Activated T-cell treated with anti-CD3 and anti-CD28 coated beads, Interleukin-2, amount 50 U/mL, for 72 hours (primary cell): ENCODE measurements around the gene PPM1N. TPM values are rescaled to one million over a fixed set of nuclear protein-coding genes. Genes with fewer than 3 reads are reported as not detected.
A peak's percentile ranks its signal among the peaks of the same experiment; 100 is the strongest.

ENCODE experiments used
- ATAC-seq, 2 donors: fragments of 150-1000 bp; cut with Tn5 transposase; replicated peaks in 1 of 2; 2 replicates each; pipeline ENCODE4 v1.10.0; 2021; ENCODE audit warnings: moderate library complexity in 2 of 2, mild to moderate bottlenecking in 1 of 2
- DNase-seq, 2 donors: peaks; one replicate each; pipeline ENCODE4 v3.0.0; 2021 to 2022; ENCODE audit warnings: mixed read lengths in 1 of 2
- H3K27ac Mint-ChIP-seq: one replicate; pipeline ENCODE4 v1.8.0; 2022; ENCODE audit warnings: mild to moderate bottlenecking, moderate library complexity, mixed read lengths
- H3K27me3 Mint-ChIP-seq: one replicate; pipeline ENCODE4 v1.8.0; 2022; ENCODE audit warnings: low read depth, mixed read lengths
- H3K36me3 Mint-ChIP-seq, 2 donors: one replicate each; pipeline ENCODE4 v1.8.0; 2022; ENCODE audit warnings: mixed read lengths in 2 of 2, mild to moderate bottlenecking in 1 of 2; ENCODE audit not compliant: insufficient read depth in 2 of 2
- H3K4me1 Mint-ChIP-seq: one replicate; pipeline ENCODE4 v1.8.0; 2022; ENCODE audit warnings: low read depth, mixed read lengths
- H3K4me3 Mint-ChIP-seq, 2 donors: one replicate each; pipeline ENCODE4 v1.8.0; 2022; ENCODE audit warnings: mild to moderate bottlenecking in 2 of 2, mixed read lengths in 2 of 2, moderate library complexity in 2 of 2
- H3K9me3 Mint-ChIP-seq, 2 donors: one replicate each; pipeline ENCODE4 v1.8.0; 2022; ENCODE audit warnings: mixed read lengths in 2 of 2
- total RNA-seq, 2 donors: library from RNA; stranded (reverse); gene quantifications; one replicate each; pipeline ENCODE4 v1.2.3, GENCODE V29; 2022

Gene PPM1N
- total RNA-seq, 2 donors from 2014 or later: 6.7 to 6.8 TPM

- Mint-ChIP-seq H3K36me3 (no peaks in the 10 kb centered on the region), H3K4me1 (peaks cover 20% of the 10 kb centered on the region), H3K27me3 (peaks cover 10% of the 10 kb centered on the region), H3K27ac (peak overlapping the region; percentile 74), H3K4me3 (peak overlapping the region; percentile 89 to 93), H3K9me3 (no peaks in the 10 kb centered on the region)
- peak; percentile 98 to 99 for DNase-seq
- ATAC-seq: peak; percentile 99
These were observed 12.8 kb upstream of the PPM1N start for GRCh38 chr19:45485305-45486077.

GRCh38 chr19:45488708-45489107, 9.5 kb upstream of the PPM1N start:
- H3K36me3 Mint-ChIP-seq: no peaks in the 10 kb centered on the region
- no peaks in the 10 kb centered on the region for H3K9me3 Mint-ChIP-seq
- H3K4me3 Mint-ChIP-seq: no peak overlapping the region
- no peak overlapping the region for H3K27ac Mint-ChIP-seq
- peaks cover 20% of the 10 kb centered on the region for H3K27me3 Mint-ChIP-seq
- H3K4me1 Mint-ChIP-seq: peaks cover 34% of the 10 kb centered on the region
- ATAC-seq: no peak
- no peak for DNase-seq

- no peak overlapping the region for H3K4me3 Mint-ChIP-seq
- H3K36me3 Mint-ChIP-seq: no peaks in the 10 kb centered on the region
- ATAC-seq (no peak), DNase-seq (no peak)
- H3K27me3 Mint-ChIP-seq: peaks cover 25% of the 10 kb centered on the region
- H3K4me1 Mint-ChIP-seq: peaks cover 30% of the 10 kb centered on the region
- no peaks in the 10 kb centered on the region for H3K9me3 Mint-ChIP-seq
- no peak overlapping the region for H3K27ac Mint-ChIP-seq
These were observed 8.9 kb upstream of the PPM1N start for GRCh38 chr19:45489216-45489855.

- peaks cover 42% of the 10 kb centered on the region for H3K27me3 Mint-ChIP-seq
- DNase-seq (no peak), ATAC-seq (no peak)
- H3K4me3 Mint-ChIP-seq: peak overlapping the region; percentile 10 to 46
- no peak overlapping the region for H3K27ac Mint-ChIP-seq
- no peaks in the 10 kb centered on the region for H3K9me3 Mint-ChIP-seq
- H3K36me3 Mint-ChIP-seq: no peaks in the 10 kb centered on the region
- peaks cover 31% of the 10 kb centered on the region for H3K4me1 Mint-ChIP-seq
These were observed 6.1 kb upstream of the PPM1N start for GRCh38 chr19:45492137-45492626.

- no peak for ATAC-seq
- H3K27me3 Mint-ChIP-seq: peaks cover 48% of the 10 kb centered on the region
These were observed 5.4 kb upstream of the PPM1N start for GRCh38 chr19:45492627-45493470.

GRCh38 chr19:45494261-45494916, 3.9 kb upstream of the PPM1N start:
- H3K36me3 Mint-ChIP-seq: no peaks in the 10 kb centered on the region
- ATAC-seq (no peak), DNase-seq (no peak)
- H3K9me3 Mint-ChIP-seq: no peaks in the 10 kb centered on the region
- peaks cover 49% of the 10 kb centered on the region for H3K4me1 Mint-ChIP-seq
- H3K4me3 Mint-ChIP-seq: no peak overlapping the region
- H3K27me3 Mint-ChIP-seq: peaks cover 47% of the 10 kb centered on the region
- no peak overlapping the region for H3K27ac Mint-ChIP-seq

More at GRCh38 chr19:45492627-45493470, 5.4 kb upstream of the PPM1N start:
- H3K27ac Mint-ChIP-seq: no peak overlapping the region
- peaks cover 38% of the 10 kb centered on the region for H3K4me1 Mint-ChIP-seq
- no peaks in the 10 kb centered on the region for H3K9me3 Mint-ChIP-seq
- H3K4me3 Mint-ChIP-seq: peak overlapping the region; percentile 76 to 78
- H3K36me3 Mint-ChIP-seq: no peaks in the 10 kb centered on the region
- DNase-seq: no peak

GRCh38 chr19:45495178-45495577, 3.1 kb upstream of the PPM1N start:
- H3K9me3 Mint-ChIP-seq: no peaks in the 10 kb centered on the region
- H3K27me3 Mint-ChIP-seq: peaks cover 51% of the 10 kb centered on the region
- H3K36me3 Mint-ChIP-seq: no peaks in the 10 kb centered on the region
- ATAC-seq: no peak
- no peak overlapping the region for H3K27ac Mint-ChIP-seq
- peak overlapping the region; percentile 81 to 93 for H3K4me3 Mint-ChIP-seq
- peaks cover 53% of the 10 kb centered on the region for H3K4me1 Mint-ChIP-seq
- no peak for DNase-seq

- H3K4me3 Mint-ChIP-seq: peak overlapping the region; percentile 81 to 93
- H3K4me1 Mint-ChIP-seq: peaks cover 53% of the 10 kb centered on the region
- DNase-seq: peak; percentile 47 to 49
- ATAC-seq: peak; percentile 5 to 11
- no peak overlapping the region for H3K27ac Mint-ChIP-seq
- H3K9me3 Mint-ChIP-seq: no peaks in the 10 kb centered on the region
- peaks cover 51% of the 10 kb centered on the region for H3K27me3 Mint-ChIP-seq
- no peaks in the 10 kb centered on the region for H3K36me3 Mint-ChIP-seq
These were observed 1.8 kb upstream of the PPM1N start for GRCh38 chr19:45496349-45496953.

- no peaks in the 10 kb centered on the region for H3K9me3 Mint-ChIP-seq
- H3K27me3 Mint-ChIP-seq: peaks cover 42% of the 10 kb centered on the region
- H3K27ac Mint-ChIP-seq: no peak overlapping the region
- H3K36me3 Mint-ChIP-seq: no peaks in the 10 kb centered on the region
- ATAC-seq (no peak), DNase-seq (no peak)
- peaks cover 47% of the 10 kb centered on the region for H3K4me1 Mint-ChIP-seq
- H3K4me3 Mint-ChIP-seq: peak overlapping the region; percentile 64 to 93
These were observed 452 bp upstream of the PPM1N start for GRCh38 chr19:45497791-45498190.

GRCh38 chr19:45499196-45500180, 1.2 kb downstream of the PPM1N start:
- H3K4me3 Mint-ChIP-seq: peak overlapping the region; percentile 64 to 93
- H3K27ac Mint-ChIP-seq: no peak overlapping the region
- H3K9me3 Mint-ChIP-seq: no peaks in the 10 kb centered on the region
- ATAC-seq (peak; percentile 58 to 59), DNase-seq (peak; percentile 83 to 84)
- no peaks in the 10 kb centered on the region for H3K36me3 Mint-ChIP-seq
- peaks cover 39% of the 10 kb centered on the region for H3K4me1 Mint-ChIP-seq
- peaks cover 36% of the 10 kb centered on the region for H3K27me3 Mint-ChIP-seq

GRCh38 chr19:45500918-45501729, 2.9 kb downstream of the PPM1N start:
- ATAC-seq (no peak), DNase-seq (no peak)
- Mint-ChIP-seq H3K27ac (no peak overlapping the region), H3K4me3 (no peak overlapping the region), H3K36me3 (no peaks in the 10 kb centered on the region), H3K4me1 (peaks cover 39% of the 10 kb centered on the region), H3K27me3 (peaks cover 24% of the 10 kb centered on the region), H3K9me3 (no peaks in the 10 kb centered on the region)
